Mucosa of stomach (tissue), 1 donor: Measurements from ENCODE around the gene PALD1.

Source experiments
- H3K27me3 ChIP-seq: one replicate; pipeline ENCODE4 v1.7.0; 2013; ENCODE audit warnings: mild to moderate bottlenecking, low read length; ENCODE audit not compliant: control insufficient read depth, insufficient read depth
- H3K36me3 ChIP-seq: one replicate; pipeline ENCODE4 v1.7.0; 2013; ENCODE audit warnings: low read length; ENCODE audit not compliant: control insufficient read depth, insufficient read depth
- H3K4me1 ChIP-seq: one replicate; pipeline ENCODE4 v1.7.0; 2013; ENCODE audit warnings: mild to moderate bottlenecking, low read length; ENCODE audit not compliant: control insufficient read depth, insufficient read depth
- H3K4me3 ChIP-seq: one replicate; pipeline ENCODE4 v1.7.0; 2013; ENCODE audit warnings: low read length
- H3K9ac ChIP-seq: one replicate; pipeline ENCODE4 v1.7.0; 2013; ENCODE audit warnings: mild to moderate bottlenecking, low read length, moderate library complexity
- H3K9me3 ChIP-seq: one replicate; pipeline ENCODE4 v1.7.0; 2013; ENCODE audit warnings: mild to moderate bottlenecking, low read length, moderate library complexity; ENCODE audit not compliant: control insufficient read depth
- donor health status: Pancreatic carcinoma.

The PALD1 gene

GRCh38 chr10:70494536-70494935 is 16.0 kb downstream of the PALD1 start:
- H3K9me3 ChIP-seq = no peaks in the 10 kb centered on the region
- H3K36me3 ChIP-seq = no peaks in the 10 kb centered on the region
- no peak overlapping the region for H3K9ac ChIP-seq
- H3K27me3 ChIP-seq = no peaks in the 10 kb centered on the region
- no peak overlapping the region for H3K4me3 ChIP-seq
- H3K4me1 ChIP-seq = no peaks in the 10 kb centered on the region

GRCh38 chr10:70494966-70495365 is 16.4 kb downstream of the PALD1 start:
- H3K9ac ChIP-seq = no peak overlapping the region
- no peaks in the 10 kb centered on the region for H3K36me3 ChIP-seq
- H3K9me3 ChIP-seq = no peaks in the 10 kb centered on the region
- H3K4me3 ChIP-seq = no peak overlapping the region
- no peaks in the 10 kb centered on the region for H3K27me3 ChIP-seq
- H3K4me1 ChIP-seq = peaks cover 3% of the 10 kb centered on the region

- H3K36me3 ChIP-seq = no peaks in the 10 kb centered on the region
- peaks cover 3% of the 10 kb centered on the region for H3K4me1 ChIP-seq
- no peak overlapping the region for H3K4me3 ChIP-seq
- no peak overlapping the region for H3K9ac ChIP-seq
- H3K9me3 ChIP-seq = no peaks in the 10 kb centered on the region
- H3K27me3 ChIP-seq = no peaks in the 10 kb centered on the region
Observed at GRCh38 chr10:70495691-70496261, 17.2 kb downstream of the PALD1 start.

GRCh38 chr10:70496341-70497119 is 18.0 kb downstream of the PALD1 start:
- no peaks in the 10 kb centered on the region for H3K36me3 ChIP-seq
- H3K27me3 ChIP-seq = no peaks in the 10 kb centered on the region
- H3K4me3 ChIP-seq = no peak overlapping the region
- H3K4me1 ChIP-seq = peaks cover 3% of the 10 kb centered on the region
- H3K9me3 ChIP-seq = no peaks in the 10 kb centered on the region
- H3K9ac ChIP-seq = no peak overlapping the region

GRCh38 chr10:70497120-70497545 is 18.6 kb downstream of the PALD1 start:
- Histone ChIP-seq H3K4me3 (no peak overlapping the region), H3K4me1 (peaks cover 3% of the 10 kb centered on the region), H3K9me3 (no peaks in the 10 kb centered on the region), H3K9ac (no peak overlapping the region), H3K36me3 (no peaks in the 10 kb centered on the region), H3K27me3 (no peaks in the 10 kb centered on the region)

GRCh38 chr10:70498970-70499835 is 20.6 kb downstream of the PALD1 start:
- Histone ChIP-seq H3K36me3 (no peaks in the 10 kb centered on the region), H3K27me3 (no peaks in the 10 kb centered on the region), H3K4me1 (peaks cover 3% of the 10 kb centered on the region), H3K4me3 (no peak overlapping the region), H3K9me3 (no peaks in the 10 kb centered on the region), H3K9ac (no peak overlapping the region)

GRCh38 chr10:70499836-70500167 is 21.2 kb downstream of the PALD1 start:
- Histone ChIP-seq H3K36me3 (no peaks in the 10 kb centered on the region), H3K27me3 (no peaks in the 10 kb centered on the region), H3K9ac (no peak overlapping the region), H3K4me3 (no peak overlapping the region), H3K9me3 (no peaks in the 10 kb centered on the region), H3K4me1 (peaks cover 3% of the 10 kb centered on the region)

- Histone ChIP-seq H3K36me3 (no peaks in the 10 kb centered on the region), H3K9ac (no peak overlapping the region), H3K27me3 (no peaks in the 10 kb centered on the region), H3K4me1 (peaks cover 3% of the 10 kb centered on the region), H3K4me3 (no peak overlapping the region), H3K9me3 (no peaks in the 10 kb centered on the region)
Observed at GRCh38 chr10:70500368-70500767, 21.8 kb downstream of the PALD1 start.

GRCh38 chr10:70500812-70501301 is 22.3 kb downstream of the PALD1 start:
- H3K9ac ChIP-seq = no peak overlapping the region
- no peaks in the 10 kb centered on the region for H3K27me3 ChIP-seq
- no peaks in the 10 kb centered on the region for H3K9me3 ChIP-seq
- H3K4me3 ChIP-seq = no peak overlapping the region
- no peaks in the 10 kb centered on the region for H3K36me3 ChIP-seq
- peaks cover 3% of the 10 kb centered on the region for H3K4me1 ChIP-seq

- H3K9me3 ChIP-seq = no peaks in the 10 kb centered on the region
- no peaks in the 10 kb centered on the region for H3K36me3 ChIP-seq
- no peaks in the 10 kb centered on the region for H3K27me3 ChIP-seq
- peaks cover 3% of the 10 kb centered on the region for H3K4me1 ChIP-seq
- no peak overlapping the region for H3K4me3 ChIP-seq
- H3K9ac ChIP-seq = no peak overlapping the region
Observed at GRCh38 chr10:70502406-70502805, 23.8 kb downstream of the PALD1 start.

GRCh38 chr10:70503776-70504175 is 25.2 kb downstream of the PALD1 start:
- H3K4me1 ChIP-seq = peaks cover 7% of the 10 kb centered on the region
- no peaks in the 10 kb centered on the region for H3K9me3 ChIP-seq
- H3K27me3 ChIP-seq = no peaks in the 10 kb centered on the region
- H3K9ac ChIP-seq = no peak overlapping the region
- H3K36me3 ChIP-seq = no peaks in the 10 kb centered on the region
- no peak overlapping the region for H3K4me3 ChIP-seq
